DND-41 (cell line): ENCODE measurements around the gene HS3ST5.
"Not testable (repeated sequence)": the region's sequence is repeated elsewhere in the genome, so short reads cannot be mapped to it uniquely, and the experiment has no call there.

Experiments used
- ATAC-seq: fragments of 200-7000 bp; cut with Tn5 transposase; 3 replicates; pipeline ENCODE4 v1.9.1; 2021; ENCODE audit warnings: low read depth; ENCODE audit not compliant: insufficient read depth
- DNase-seq: peaks from one replicate; pipeline ENCODE4 v3.0.0-alpha.2; 2020
- H2AFZ ChIP-seq: 2 replicates; pipeline ENCODE4 v1.6.0; 2012; ENCODE audit warnings: low read depth, low read length
- H3K27ac ChIP-seq: 2 replicates; pipeline ENCODE4 v1.5.1; 2012; ENCODE audit warnings: low read length, inconsistent platforms
- H3K27me3 ChIP-seq: fragments of 200-600 bp; sonication (generic); 2 replicates; pipeline ENCODE4 v1.6.0; 2012; ENCODE audit warnings: low read length, mild to moderate bottlenecking, inconsistent platforms; ENCODE audit not compliant: insufficient read depth, poor library complexity
- H3K36me3 ChIP-seq: 2 replicates; pipeline ENCODE4 v1.5.1; 2012; ENCODE audit warnings: low read length, inconsistent platforms; ENCODE audit not compliant: insufficient read depth
- H3K4me1 ChIP-seq: 2 replicates; pipeline ENCODE4 v1.5.1; 2012; ENCODE audit warnings: mild to moderate bottlenecking, low read length; ENCODE audit not compliant: insufficient read depth
- H3K4me2 ChIP-seq: 2 replicates; pipeline ENCODE4 v1.6.0; 2012; ENCODE audit warnings: mild to moderate bottlenecking, moderate library complexity, low read length, inconsistent platforms; ENCODE audit not compliant: insufficient read depth
- H3K4me3 ChIP-seq, 2 experiments: fragments of 200-600 bp in 1 of 2; shearing (Covaris generic) in 1 of 2; 2 replicates each; pipeline ENCODE4 v1.5.1; 2012 to 2016; ENCODE audit warnings: inconsistent platforms in 2 of 2, low read length in 2 of 2, mild to moderate bottlenecking in 2 of 2, low read depth in 1 of 2, moderate library complexity in 1 of 2
- H3K79me2 ChIP-seq: 2 replicates; pipeline ENCODE4 v1.6.0; 2012; ENCODE audit warnings: low read length, inconsistent platforms; ENCODE audit not compliant: insufficient read depth
- H3K9ac ChIP-seq: 2 replicates; pipeline ENCODE4 v1.6.0; 2012; ENCODE audit warnings: low read depth, mild to moderate bottlenecking, inconsistent platforms, low read length, moderate library complexity
- H3K9me3 ChIP-seq: 2 replicates; pipeline ENCODE4 v1.5.1; 2012; ENCODE audit warnings: low read length, moderate library complexity, mild to moderate bottlenecking, inconsistent platforms; ENCODE audit not compliant: insufficient read depth, severe bottlenecking
- H4K20me1 ChIP-seq: 2 replicates; pipeline ENCODE4 v1.6.0; 2012; ENCODE audit warnings: low read length; ENCODE audit not compliant: insufficient read depth
- CTCF ChIP-seq: IDR thresholded peaks from 2 replicates; pipeline ENCODE4 v1.5.1; 2012; ENCODE audit warnings: borderline replicate concordance, low read length, moderate library complexity, mild to moderate bottlenecking; ENCODE audit not compliant: poor library complexity, severe bottlenecking; ENCODE audit errors: extremely low read depth
- EZH2 ChIP-seq: IDR thresholded peaks from 3 replicates; pipeline ENCODE4 v1.6.1; 2012; ENCODE audit warnings: borderline replicate concordance, low read depth, mild to moderate bottlenecking, moderate library complexity, low read length, inconsistent platforms; ENCODE audit not compliant: severe bottlenecking

The HS3ST5 gene

GRCh38 chr6:114083251-114083650 lies 259.6 kb downstream of the HS3ST5 start:
- Histone ChIP-seq H3K36me3 (no peaks in the 10 kb centered on the region), H4K20me1 (no peaks in the 10 kb centered on the region), H3K27ac (no peak overlapping the region), H3K9ac (no peak overlapping the region), H3K4me1 (no peaks in the 10 kb centered on the region), H3K79me2 (no peaks in the 10 kb centered on the region), H3K4me3 (no peak overlapping the region), H3K27me3 (no peaks in the 10 kb centered on the region), H3K9me3 (no peaks in the 10 kb centered on the region), H2AFZ (no peak overlapping the region), H3K4me2 (no peak overlapping the region)
- TF ChIP-seq EZH2 (no peak), CTCF (no peak)
- DNase-seq, result no peak
- ATAC-seq, result no peak

GRCh38 chr6:114081730-114082129 lies 261.1 kb downstream of the HS3ST5 start:
- no peak for TF ChIP-seq CTCF
- TF ChIP-seq EZH2, result no peak
- H3K27ac ChIP-seq, result no peak overlapping the region
- no peaks in the 10 kb centered on the region for H3K9me3 ChIP-seq
- no peaks in the 10 kb centered on the region for H4K20me1 ChIP-seq
- no peak overlapping the region for H3K4me3 ChIP-seq
- no peak for DNase-seq
- ATAC-seq, result no peak
- H2AFZ ChIP-seq, result no peak overlapping the region
- no peaks in the 10 kb centered on the region for H3K36me3 ChIP-seq
- H3K4me1 ChIP-seq, result peaks cover 11% of the 10 kb centered on the region
- no peak overlapping the region for H3K9ac ChIP-seq
- no peaks in the 10 kb centered on the region for H3K79me2 ChIP-seq
- H3K27me3 ChIP-seq, result no peaks in the 10 kb centered on the region
- no peak overlapping the region for H3K4me2 ChIP-seq

GRCh38 chr6:114080891-114081510 lies 261.8 kb downstream of the HS3ST5 start:
- no peak overlapping the region for H3K27ac ChIP-seq
- no peaks in the 10 kb centered on the region for H3K9me3 ChIP-seq
- DNase-seq, result no peak
- no peak for TF ChIP-seq CTCF
- TF ChIP-seq EZH2, result no peak
- peaks cover 18% of the 10 kb centered on the region for H3K4me1 ChIP-seq
- no peak overlapping the region for H3K9ac ChIP-seq
- H3K36me3 ChIP-seq, result no peaks in the 10 kb centered on the region
- no peak overlapping the region for H2AFZ ChIP-seq
- H3K4me3 ChIP-seq, result no peak overlapping the region
- H3K27me3 ChIP-seq, result no peaks in the 10 kb centered on the region
- no peaks in the 10 kb centered on the region for H3K79me2 ChIP-seq
- no peak for ATAC-seq
- no peaks in the 10 kb centered on the region for H4K20me1 ChIP-seq
- H3K4me2 ChIP-seq, result no peak overlapping the region

- not testable (repeated sequence) for H3K4me2 ChIP-seq, H3K79me2 ChIP-seq, H3K4me3 ChIP-seq, H3K27me3 ChIP-seq, H3K9ac ChIP-seq, H3K9me3 ChIP-seq, DNase-seq, H3K27ac ChIP-seq, H2AFZ ChIP-seq, H4K20me1 ChIP-seq, ATAC-seq, H3K36me3 ChIP-seq
- peaks cover 24% of the 10 kb centered on the region for H3K4me1 ChIP-seq
Measured at GRCh38 chr6:114080410-114080809, 262.4 kb downstream of the HS3ST5 start.
